Measurements from ENCODE around the gene NCK2.

NCK2 gene

DNA sequence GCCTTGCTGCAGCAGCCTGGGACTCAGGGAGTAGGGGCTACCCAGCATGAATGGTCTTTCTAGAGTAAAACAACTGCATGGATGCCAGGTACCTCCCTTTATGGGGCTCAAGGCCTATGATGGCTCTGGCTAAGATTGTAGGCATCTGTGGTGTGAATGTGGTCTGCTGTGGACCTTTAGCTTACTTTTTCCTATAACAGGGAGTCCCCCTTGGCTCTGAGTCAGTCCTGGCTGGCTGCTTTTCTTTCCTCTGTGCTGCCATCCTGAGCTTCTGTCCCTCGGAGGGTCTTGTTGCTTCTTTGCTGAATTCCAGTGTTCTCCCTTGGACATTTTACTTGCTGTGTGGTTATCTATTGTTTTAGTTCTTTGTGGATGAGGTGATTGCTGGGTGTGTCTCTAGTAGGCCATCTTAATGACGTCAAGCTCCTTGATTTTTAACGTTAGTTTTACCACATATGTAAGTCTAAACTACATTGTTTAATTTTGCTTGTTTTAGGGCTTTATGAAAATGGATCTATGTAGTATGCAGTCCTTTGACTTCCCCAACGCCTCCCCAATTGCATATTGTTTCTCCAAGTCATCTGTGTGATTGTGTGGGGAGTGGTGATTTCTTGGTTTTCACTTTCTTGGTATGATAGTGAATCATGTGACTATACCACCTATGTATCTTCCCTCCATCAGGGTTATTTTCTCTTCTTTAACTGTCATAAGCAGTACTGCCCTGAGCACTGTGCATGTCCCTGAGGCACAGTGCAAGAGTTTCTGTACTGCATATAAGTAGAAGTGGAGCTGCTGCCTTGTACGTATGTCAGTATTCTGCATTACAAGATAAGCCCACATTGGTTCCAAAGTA is 92.4 kb downstream of the NCK2 start:
- Histone ChIP-seq H3K4me1 (no peaks in the 10 kb centered on the region), H3K9ac (no peak overlapping the region), H3K4me3 (ENCODE audit: low read depth, low read length) (no peak overlapping the region), H3K4me2 (ENCODE audit: low read length) (no peak overlapping the region), H3K27me3 (ENCODE audit: control insufficient read depth, insufficient read depth, low read length) (no peaks in the 10 kb centered on the region), H3K27ac (no peak overlapping the region), H3K36me3 (ENCODE audit: control insufficient read depth, insufficient read depth, low read length) (no peaks in the 10 kb centered on the region), H2AFZ (no peak overlapping the region), H3K79me2 (peaks cover 49% of the 10 kb centered on the region), H3K9me3 (ENCODE audit: control insufficient read depth, low read length) (no peaks in the 10 kb centered on the region)
- TF ChIP-seq, protein P1, sequence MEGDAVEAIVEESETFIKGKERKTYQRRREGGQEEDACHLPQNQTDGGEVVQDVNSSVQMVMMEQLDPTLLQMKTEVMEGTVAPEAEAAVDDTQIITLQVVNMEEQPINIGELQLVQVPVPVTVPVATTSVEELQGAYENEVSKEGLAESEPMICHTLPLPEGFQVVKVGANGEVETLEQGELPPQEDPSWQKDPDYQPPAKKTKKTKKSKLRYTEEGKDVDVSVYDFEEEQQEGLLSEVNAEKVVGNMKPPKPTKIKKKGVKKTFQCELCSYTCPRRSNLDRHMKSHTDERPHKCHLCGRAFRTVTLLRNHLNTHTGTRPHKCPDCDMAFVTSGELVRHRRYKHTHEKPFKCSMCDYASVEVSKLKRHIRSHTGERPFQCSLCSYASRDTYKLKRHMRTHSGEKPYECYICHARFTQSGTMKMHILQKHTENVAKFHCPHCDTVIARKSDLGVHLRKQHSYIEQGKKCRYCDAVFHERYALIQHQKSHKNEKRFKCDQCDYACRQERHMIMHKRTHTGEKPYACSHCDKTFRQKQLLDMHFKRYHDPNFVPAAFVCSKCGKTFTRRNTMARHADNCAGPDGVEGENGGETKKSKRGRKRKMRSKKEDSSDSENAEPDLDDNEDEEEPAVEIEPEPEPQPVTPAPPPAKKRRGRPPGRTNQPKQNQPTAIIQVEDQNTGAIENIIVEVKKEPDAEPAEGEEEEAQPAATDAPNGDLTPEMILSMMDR (IDR thresholded peaks at IDR 0.05), result no peak

DNA sequence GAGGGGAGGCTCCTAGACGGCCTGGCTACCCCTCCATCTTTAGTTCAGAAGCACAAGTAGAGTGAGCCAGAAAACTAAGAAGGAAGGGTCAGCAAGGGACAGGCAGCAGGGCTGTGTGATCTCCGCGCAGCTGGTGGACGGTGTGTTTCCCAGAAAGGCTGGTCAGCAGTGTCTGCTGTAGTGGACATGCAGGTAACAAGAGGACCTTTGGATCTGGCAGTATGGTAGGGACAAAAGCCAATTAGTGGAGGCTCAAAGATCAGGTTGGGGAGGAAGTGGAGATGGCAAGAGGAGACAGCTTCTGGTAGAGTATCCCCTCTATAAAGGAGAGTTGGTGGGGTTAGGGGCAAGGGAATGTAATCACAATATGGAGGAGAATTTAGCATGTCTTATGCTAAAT is 95.1 kb downstream of the NCK2 start:
- no peaks in the 10 kb centered on the region for H3K4me1 ChIP-seq
- H3K9me3 ChIP-seq (ENCODE audit: control insufficient read depth, low read length), result no peaks in the 10 kb centered on the region
- no peak overlapping the region for H3K27ac ChIP-seq
- H3K36me3 ChIP-seq (ENCODE audit: control insufficient read depth, insufficient read depth, low read length), result no peaks in the 10 kb centered on the region
- H2AFZ ChIP-seq, result no peak overlapping the region
- no peak overlapping the region for H3K4me2 ChIP-seq (ENCODE audit: low read length)
- H3K9ac ChIP-seq, result no peak overlapping the region
- H3K79me2 ChIP-seq, result peaks cover 55% of the 10 kb centered on the region
- H3K27me3 ChIP-seq (ENCODE audit: control insufficient read depth, insufficient read depth, low read length), result no peaks in the 10 kb centered on the region
- H3K4me3 ChIP-seq (ENCODE audit: low read depth, low read length), result no peak overlapping the region
- TF ChIP-seq, protein P1 (IDR thresholded peaks at IDR 0.05), result no peak

DNA sequence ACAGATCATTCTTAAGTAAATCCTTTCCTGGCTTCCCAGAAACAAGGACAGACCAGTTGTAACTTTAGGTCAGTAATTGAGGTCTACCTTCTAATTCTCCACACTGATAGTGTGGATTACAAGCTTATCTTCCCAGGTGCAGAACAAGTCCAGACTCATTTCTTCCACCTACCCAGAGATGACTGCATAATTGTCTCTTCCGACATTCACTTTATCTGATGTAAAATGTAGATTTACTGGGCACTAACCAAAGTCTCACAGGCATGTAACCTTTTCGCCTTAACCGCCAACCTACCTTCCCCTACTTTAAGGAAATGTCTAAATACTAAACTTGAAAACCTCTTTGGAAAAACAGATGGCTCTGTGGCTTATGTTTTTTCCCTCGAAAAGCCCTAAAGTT is 96.2 kb downstream of the NCK2 start:
- Histone ChIP-seq H3K27me3 (ENCODE audit: control insufficient read depth, insufficient read depth, low read length) (no peaks in the 10 kb centered on the region), H3K79me2 (peaks cover 48% of the 10 kb centered on the region), H3K27ac (no peak overlapping the region), H3K4me2 (ENCODE audit: low read length) (no peak overlapping the region), H3K9ac (no peak overlapping the region), H3K36me3 (ENCODE audit: control insufficient read depth, insufficient read depth, low read length) (no peaks in the 10 kb centered on the region), H3K4me3 (ENCODE audit: low read depth, low read length) (no peak overlapping the region), H2AFZ (no peak overlapping the region), H3K9me3 (ENCODE audit: control insufficient read depth, low read length) (no peaks in the 10 kb centered on the region), H3K4me1 (no peaks in the 10 kb centered on the region)
- TF ChIP-seq, protein P1 (IDR thresholded peaks at IDR 0.05), result no peak

DNA sequence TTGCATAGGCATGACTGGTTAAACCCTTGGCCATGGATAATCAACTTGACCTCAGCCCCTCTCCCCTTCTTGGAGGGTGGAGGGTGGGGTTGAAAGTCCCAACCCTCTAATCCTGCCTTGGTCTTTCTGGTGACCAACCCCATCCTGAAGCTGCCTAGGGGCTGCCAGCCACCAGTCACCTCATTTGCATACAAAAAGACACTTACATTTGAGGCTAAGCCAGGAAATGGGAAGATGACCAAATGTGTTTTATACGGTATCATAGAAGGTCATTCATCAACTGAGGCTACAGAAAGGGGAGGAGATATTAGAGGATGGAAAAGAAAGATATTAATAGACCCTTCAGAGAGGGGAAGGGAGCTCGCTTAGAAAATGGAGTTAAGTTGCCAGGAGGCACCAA is 96.8 kb downstream of the NCK2 start:
- Histone ChIP-seq H3K27me3 (ENCODE audit: control insufficient read depth, insufficient read depth, low read length) (no peaks in the 10 kb centered on the region), H3K36me3 (ENCODE audit: control insufficient read depth, insufficient read depth, low read length) (no peaks in the 10 kb centered on the region), H3K27ac (no peak overlapping the region), H2AFZ (no peak overlapping the region), H3K4me1 (no peaks in the 10 kb centered on the region), H3K9me3 (ENCODE audit: control insufficient read depth, low read length) (no peaks in the 10 kb centered on the region), H3K4me3 (ENCODE audit: low read depth, low read length) (no peak overlapping the region), H3K4me2 (ENCODE audit: low read length) (no peak overlapping the region), H3K79me2 (peaks cover 42% of the 10 kb centered on the region), H3K9ac (no peak overlapping the region)
- TF ChIP-seq, protein P1 (IDR thresholded peaks at IDR 0.05), result no peak

DNA sequence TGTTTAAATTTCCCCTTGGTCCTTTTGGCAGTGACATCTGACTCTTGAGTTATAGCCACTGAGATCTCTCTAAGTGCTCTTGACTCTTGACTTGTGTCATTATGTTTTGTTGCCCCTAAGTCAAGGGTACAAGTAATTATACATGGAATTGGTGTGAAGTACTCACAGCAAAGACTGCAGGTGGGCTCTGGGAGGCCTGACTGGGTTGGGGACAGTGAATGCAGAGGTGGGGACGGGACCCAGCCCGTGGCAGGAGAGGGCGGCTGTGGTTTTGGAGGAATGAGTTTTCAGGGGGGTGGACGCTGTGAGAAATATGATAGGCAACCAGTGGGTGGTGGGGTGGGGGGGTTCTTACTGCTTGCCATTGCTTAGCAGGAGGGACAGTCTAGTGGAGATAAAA is 97.8 kb downstream of the NCK2 start:
- Histone ChIP-seq H2AFZ (no peak overlapping the region), H3K36me3 (ENCODE audit: control insufficient read depth, insufficient read depth, low read length) (no peaks in the 10 kb centered on the region), H3K4me1 (no peaks in the 10 kb centered on the region), H3K27ac (no peak overlapping the region), H3K4me2 (ENCODE audit: low read length) (no peak overlapping the region), H3K9ac (no peak overlapping the region), H3K4me3 (ENCODE audit: low read depth, low read length) (no peak overlapping the region), H3K9me3 (ENCODE audit: control insufficient read depth, low read length) (no peaks in the 10 kb centered on the region), H3K27me3 (ENCODE audit: control insufficient read depth, insufficient read depth, low read length) (no peaks in the 10 kb centered on the region), H3K79me2 (peaks cover 39% of the 10 kb centered on the region)
- TF ChIP-seq, protein P1 (IDR thresholded peaks at IDR 0.05), result no peak
